Mucosa of rectum (tissue), 2 donors: ENCODE results near the gene LRFN5.
"Not testable (repeated sequence)": the region's sequence is repeated elsewhere in the genome, so short reads cannot be mapped to it uniquely, and the experiment has no call there.

Experiments
- H3K27ac ChIP-seq, 2 donors: one replicate each; pipeline ENCODE4 v1.7.0; 2013; ENCODE audit warnings: inconsistent platforms in 2 of 2, low read depth in 2 of 2, low read length in 2 of 2
- H3K27me3 ChIP-seq, 2 donors: one replicate each; pipeline ENCODE4 v1.7.0; 2013; ENCODE audit warnings: low read length in 2 of 2; ENCODE audit not compliant: control insufficient read depth in 2 of 2, insufficient read depth in 2 of 2
- H3K36me3 ChIP-seq, 2 donors: one replicate each; pipeline ENCODE4 v1.7.0; 2013; ENCODE audit warnings: low read length in 2 of 2; ENCODE audit not compliant: control insufficient read depth in 2 of 2, insufficient read depth in 2 of 2
- H3K4me1 ChIP-seq, 2 donors: one replicate each; pipeline ENCODE4 v1.7.0; 2013; ENCODE audit warnings: low read length in 2 of 2, mild to moderate bottlenecking in 1 of 2; ENCODE audit not compliant: control insufficient read depth in 2 of 2, insufficient read depth in 2 of 2
- H3K4me3 ChIP-seq, 2 donors: one replicate each; pipeline ENCODE4 v1.7.0; 2013; ENCODE audit warnings: low read length in 2 of 2
- H3K9ac ChIP-seq, 2 donors: one replicate each; pipeline ENCODE4 v1.7.0; 2013; ENCODE audit warnings: low read length in 2 of 2, low read depth in 1 of 2, mild to moderate bottlenecking in 1 of 2
- H3K9me3 ChIP-seq, 2 donors: one replicate each; pipeline ENCODE4 v1.7.0; 2013; ENCODE audit warnings: low read length in 2 of 2; ENCODE audit not compliant: control insufficient read depth in 2 of 2
- donor health status: healthy.
- donor health status: Normal muscosa, but diverticular disease.

LRFN5 gene

DNA sequence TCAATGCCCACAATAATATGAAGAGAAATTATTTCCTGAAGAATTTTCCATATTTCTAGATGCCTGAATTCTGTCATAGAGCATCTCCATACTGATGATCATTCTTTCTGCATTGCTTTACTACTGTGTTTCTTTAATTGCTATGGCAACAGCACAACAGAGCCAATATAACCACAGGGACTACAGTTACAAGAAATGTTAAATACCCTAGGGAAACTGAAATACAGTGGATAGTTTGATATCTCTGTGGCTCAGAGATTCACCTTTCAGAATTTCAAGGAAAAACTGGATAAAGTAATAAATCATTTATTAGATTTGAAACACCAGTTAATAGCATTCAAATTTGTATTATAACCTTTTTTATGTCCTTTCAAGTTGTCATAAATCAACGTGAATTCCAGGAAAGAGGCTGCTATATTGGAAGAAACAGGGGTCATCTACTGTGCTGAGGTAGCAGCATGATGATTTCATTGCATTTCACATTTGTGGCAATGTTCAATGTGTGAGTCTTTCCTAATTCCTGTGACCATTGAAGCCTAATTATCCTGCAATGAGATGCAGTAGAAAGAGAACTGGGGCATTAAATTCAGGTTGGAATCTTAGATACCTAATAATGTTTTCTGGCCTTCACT, 267.1 kb downstream of the LRFN5 start:
- Histone ChIP-seq H3K4me3 (no peak overlapping the region), H3K27ac (no peak overlapping the region)

DNA sequence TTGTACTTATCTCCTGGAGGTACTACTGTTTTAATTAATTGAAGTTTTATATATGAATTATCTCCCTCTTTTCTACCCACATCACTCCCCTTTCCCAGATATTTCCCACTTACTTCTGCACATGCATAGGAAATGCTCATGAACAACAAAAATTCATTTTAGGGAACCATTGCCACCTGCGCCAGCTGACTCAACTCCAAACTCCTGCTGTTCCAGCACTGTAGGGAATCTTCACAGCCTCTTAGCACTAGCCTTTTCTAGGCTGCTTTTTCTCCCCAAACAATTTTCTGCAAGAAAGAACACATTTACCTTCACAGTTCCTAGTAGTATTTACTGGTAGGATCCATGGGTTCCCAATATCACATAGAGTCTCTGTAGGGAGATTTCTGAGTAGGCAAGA, 268.4 kb downstream of the LRFN5 start:
- Histone ChIP-seq H3K27me3 (no peaks in the 10 kb centered on the region), H3K9me3 (no peaks in the 10 kb centered on the region), H3K4me1 (no peaks in the 10 kb centered on the region), H3K27ac (no peak overlapping the region), H3K9ac (no peak overlapping the region), H3K36me3 (no peaks in the 10 kb centered on the region), H3K4me3 (no peak overlapping the region)

More for the DNA sequence above, 267.1 kb downstream of the LRFN5 start:
- H3K9me3 ChIP-seq = no peaks in the 10 kb centered on the region
- no peaks in the 10 kb centered on the region for H3K27me3 ChIP-seq
- H3K4me1 ChIP-seq = no peaks in the 10 kb centered on the region
- H3K9ac ChIP-seq = no peak overlapping the region
- no peaks in the 10 kb centered on the region for H3K36me3 ChIP-seq

DNA sequence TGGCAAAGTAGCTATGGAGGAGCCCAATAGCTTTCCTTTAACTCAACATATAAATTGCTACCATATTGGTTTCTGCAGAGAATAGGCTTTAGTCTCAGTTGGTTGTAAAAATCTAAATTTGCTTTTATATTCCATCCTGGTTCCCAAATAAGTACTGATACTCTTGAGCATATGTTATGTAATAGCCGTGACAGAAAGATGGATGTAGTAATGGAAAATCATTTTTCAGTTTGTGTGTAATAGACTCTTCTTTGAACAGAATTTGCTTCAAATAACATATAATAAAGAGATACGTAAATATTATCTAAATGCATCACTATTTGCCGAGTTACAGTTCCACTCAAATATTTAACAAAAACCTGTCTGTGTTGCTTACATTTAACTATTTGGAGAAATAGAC, 271.6 kb downstream of the LRFN5 start:
- Histone ChIP-seq H3K27me3 (no peaks in the 10 kb centered on the region), H3K9ac (no peak overlapping the region), H3K9me3 (no peaks in the 10 kb centered on the region), H3K27ac (no peak overlapping the region), H3K36me3 (no peaks in the 10 kb centered on the region), H3K4me3 (no peak overlapping the region), H3K4me1 (no peaks in the 10 kb centered on the region)

DNA sequence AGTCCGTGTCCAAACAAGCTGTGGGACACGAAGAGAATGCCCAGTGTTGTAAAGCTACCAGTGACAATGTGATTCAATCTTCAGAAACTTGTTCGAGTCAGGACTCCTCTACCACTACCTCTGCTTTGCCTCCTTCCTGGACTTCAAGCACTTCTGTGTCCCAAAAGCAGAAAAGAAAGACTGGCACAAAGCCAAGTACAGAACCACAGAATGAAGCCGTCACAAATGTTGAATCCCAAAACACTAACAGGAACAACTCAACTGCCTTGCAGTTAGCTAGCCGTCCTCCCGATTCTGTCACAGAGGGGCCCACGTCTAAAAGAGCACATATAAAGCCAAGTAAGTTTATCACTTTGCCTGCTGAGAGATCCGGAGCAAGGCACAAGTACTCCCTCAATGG, 284.9 kb downstream of the LRFN5 start:
- Histone ChIP-seq H3K9me3 (no peaks in the 10 kb centered on the region), H3K27me3 (no peaks in the 10 kb centered on the region), H3K27ac (no peak overlapping the region), H3K4me1 (no peaks in the 10 kb centered on the region), H3K36me3 (no peaks in the 10 kb centered on the region), H3K9ac (no peak overlapping the region), H3K4me3 (no peak overlapping the region)

DNA sequence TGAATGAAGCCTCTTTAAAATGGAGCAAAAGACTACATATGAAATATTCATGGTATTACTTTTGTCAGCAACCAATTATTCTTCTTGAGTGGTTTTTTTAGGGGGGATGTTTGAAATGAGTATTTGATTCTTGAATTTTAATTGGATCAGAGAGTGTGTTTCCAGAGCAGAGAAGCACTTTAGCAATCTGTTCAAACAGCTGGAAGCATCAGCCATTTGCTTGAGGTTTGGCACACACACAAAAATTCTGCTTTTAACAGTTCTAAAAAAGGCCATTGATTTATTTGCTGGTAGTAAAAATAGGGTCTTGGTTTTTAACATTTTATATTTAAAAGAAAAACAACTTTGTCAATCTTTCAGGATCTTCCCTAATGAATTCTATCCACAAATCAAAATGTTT, 292.7 kb downstream of the LRFN5 start:
- H3K4me3 ChIP-seq = no peak overlapping the region
- H3K27ac ChIP-seq = no peak overlapping the region
- no peaks in the 10 kb centered on the region for H3K9me3 ChIP-seq
- H3K4me1 ChIP-seq = no peaks in the 10 kb centered on the region
- no peaks in the 10 kb centered on the region for H3K36me3 ChIP-seq
- no peaks in the 10 kb centered on the region for H3K27me3 ChIP-seq
- no peak overlapping the region for H3K9ac ChIP-seq

DNA sequence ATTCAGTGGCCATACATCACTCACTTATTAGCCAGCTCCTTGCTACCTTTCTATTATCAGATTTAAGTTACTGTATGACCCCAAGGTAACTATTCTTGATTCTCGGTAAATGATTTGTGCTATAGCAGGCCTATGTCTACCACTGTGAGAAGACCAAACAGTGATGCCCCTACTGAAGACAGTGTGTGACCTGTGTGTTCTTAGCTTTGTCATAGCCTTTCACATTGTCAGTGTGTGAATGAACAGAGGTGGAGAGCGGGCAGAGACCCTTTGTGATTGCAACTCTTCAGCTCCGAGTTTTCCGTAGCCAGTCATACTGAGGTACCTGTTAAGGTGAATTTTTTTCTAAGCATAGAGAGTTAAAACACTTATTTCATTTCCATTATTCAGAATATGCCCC, 294.0 kb downstream of the LRFN5 start:
- Histone ChIP-seq H3K27me3 (no peaks in the 10 kb centered on the region), H3K9me3 (no peaks in the 10 kb centered on the region), H3K36me3 (no peaks in the 10 kb centered on the region), H3K4me3 (no peak overlapping the region), H3K4me1 (no peaks in the 10 kb centered on the region), H3K9ac (no peak overlapping the region), H3K27ac (no peak overlapping the region)

DNA sequence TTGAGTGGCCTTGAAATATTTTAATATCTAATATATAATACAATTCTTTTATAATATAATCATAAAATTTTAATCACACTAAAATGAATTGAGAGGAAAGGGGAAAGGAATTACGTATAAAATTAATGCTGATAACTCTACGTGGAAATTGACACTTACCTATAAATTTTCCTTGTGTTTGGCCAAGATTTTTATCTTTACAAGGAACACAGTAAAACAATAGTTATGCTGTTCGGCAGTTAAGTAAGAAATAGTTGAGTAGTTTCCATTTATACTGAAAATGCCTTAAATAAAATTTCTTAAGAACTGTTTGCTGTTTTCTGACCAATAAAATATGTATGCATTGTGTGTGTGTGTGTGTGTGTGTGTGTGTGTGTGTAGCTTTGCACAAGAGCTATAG, 294.4 kb downstream of the LRFN5 start:
- Histone ChIP-seq H3K27me3 (no peaks in the 10 kb centered on the region), H3K9ac (no peak overlapping the region), H3K9me3 (no peaks in the 10 kb centered on the region), H3K4me1 (no peaks in the 10 kb centered on the region), H3K4me3 (no peak overlapping the region), H3K36me3 (no peaks in the 10 kb centered on the region), H3K27ac (no peak overlapping the region)

GRCh38 chr14:41905394-41905964, 298.8 kb downstream of the LRFN5 start:
- no peak overlapping the region for H3K9ac ChIP-seq
- H3K27ac ChIP-seq = no peak overlapping the region
- no peaks in the 10 kb centered on the region for H3K9me3 ChIP-seq
- H3K27me3 ChIP-seq = no peaks in the 10 kb centered on the region
- H3K4me3 ChIP-seq = no peak overlapping the region
- no peaks in the 10 kb centered on the region for H3K4me1 ChIP-seq
- H3K36me3 ChIP-seq = no peaks in the 10 kb centered on the region

GRCh38 chr14:41911155-41911554, 304.5 kb downstream of the LRFN5 start:
- not testable (repeated sequence) for H3K27me3 ChIP-seq, H3K4me3 ChIP-seq, H3K4me1 ChIP-seq, H3K27ac ChIP-seq, H3K9ac ChIP-seq, H3K9me3 ChIP-seq, H3K36me3 ChIP-seq

DNA sequence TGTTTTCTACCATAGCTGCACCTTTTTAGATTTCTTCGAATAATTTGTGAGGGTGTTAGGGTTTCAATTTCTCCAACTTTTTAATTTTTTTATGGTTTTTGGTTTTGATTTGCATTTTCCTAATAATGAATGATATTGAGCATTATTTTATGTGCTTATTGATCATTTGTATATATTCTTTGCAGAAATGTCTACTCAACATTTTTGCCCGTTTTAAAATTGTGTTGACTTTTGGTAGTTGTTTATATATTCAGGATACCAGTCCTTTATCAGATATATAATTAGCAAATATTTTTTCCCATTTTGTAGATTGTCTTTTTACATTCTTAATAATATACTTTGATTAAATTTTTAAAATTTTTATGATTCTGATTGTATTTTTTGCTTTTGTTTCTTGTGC, 306.7 kb downstream of the LRFN5 start:
- no peaks in the 10 kb centered on the region for H3K4me1 ChIP-seq
- H3K36me3 ChIP-seq = no peaks in the 10 kb centered on the region
- H3K4me3 ChIP-seq = no peak overlapping the region
- no peak overlapping the region for H3K9ac ChIP-seq
- H3K27me3 ChIP-seq = no peaks in the 10 kb centered on the region
- H3K27ac ChIP-seq = no peak overlapping the region
- H3K9me3 ChIP-seq = no peaks in the 10 kb centered on the region
